Measurements from ENCODE around the gene CNGB1. TPM values are rescaled to one million over a fixed set of nuclear protein-coding genes. Genes with fewer than 3 reads are reported as not detected.

The CNGB1 gene
- total RNA-seq, 1 experiment from 2014 or later, result not detected

DNA sequence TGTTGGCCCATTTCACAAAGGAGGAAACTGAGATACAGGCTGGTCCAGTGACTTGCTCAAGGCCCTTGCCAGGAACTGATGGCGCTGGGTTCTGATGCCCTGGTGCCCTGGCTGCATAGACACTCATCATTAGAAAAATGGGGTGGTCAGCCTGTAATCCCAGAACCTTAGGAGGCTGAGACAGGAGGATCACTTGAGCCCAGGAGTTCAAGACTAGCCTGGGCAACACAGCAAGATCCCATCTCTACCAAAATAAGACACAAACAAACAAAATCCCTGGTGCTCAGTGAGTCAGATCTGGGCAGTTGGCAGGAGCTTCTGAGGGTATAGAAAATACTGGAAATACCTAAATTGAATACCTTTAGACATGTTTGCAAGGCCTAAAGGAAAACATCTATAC lies 127.5 kb downstream of the CNGB1 start:
- intact Hi-C loops (cut with micrococcal nuclease), result no loop called here

More for the DNA sequence above, 127.5 kb downstream of the CNGB1 start:
- no peak overlapping the region for H2AFZ ChIP-seq (ENCODE audit: low read depth, low read length, poor library complexity, severe bottlenecking)
- no peaks in the 10 kb centered on the region for H3K9me3 ChIP-seq (ENCODE audit: control insufficient read depth in 1 of 2, insufficient read depth in 1 of 2, low read depth in 1 of 2, low read length in 2 of 2)
- peaks cover 2 to 6% of the 10 kb centered on the region in 2 experiments; a peak in 2 of 4 replicates for H3K4me1 ChIP-seq (ENCODE audit: control insufficient read depth in 1 of 2, insufficient read depth in 2 of 2, low read length in 2 of 2)
- no peaks in the 10 kb centered on the region for H4K20me1 ChIP-seq (ENCODE audit: insufficient read depth)
- ChIA-PET CTCF (no interaction called here), POLR2A (no interaction called here), RAD21 (ENCODE audit: low non-redundant PET in 1 of 2, low total read pairs in 2 of 2, uncharacterized antibody in 2 of 2, unreplicated experiment in 2 of 2) (no interaction called here)
- no peak overlapping the region for H3K4me3 ChIP-seq (replicated peaks in 1 of 2; ENCODE audit: low read depth in 1 of 2, low read length in 2 of 2)
- no peaks in the 10 kb centered on the region for H3K79me2 ChIP-seq (ENCODE audit: insufficient read depth, low read length)
- no peaks in the 10 kb centered on the region for H3K27me3 ChIP-seq (ENCODE audit: insufficient read depth, low read length)
- TF ChIP-seq EGR1 (IDR thresholded peaks at IDR 0.05; ENCODE audit: low read depth) (no peak), SRF (IDR thresholded peaks at IDR 0.05; ENCODE audit: low read depth) (no peak), FOSL1 (IDR thresholded peaks at IDR 0.05; ENCODE audit: low read depth) (no peak), RAD21 (IDR thresholded peaks at IDR 0.05; ENCODE audit: low read depth) (no peak), ZNF274 (IDR thresholded peaks at IDR 0.05; ENCODE audit: low read depth, low read length) (no peak), EZH2 (IDR thresholded peaks at IDR 0.05) (no peak), CBX3 (IDR thresholded peaks at IDR 0.05; ENCODE audit: low read depth) (no peak), ZFX (IDR thresholded peaks at IDR 0.05) (no peak), ATF3 (IDR thresholded peaks at IDR 0.05) (no peak), TCF7L2 (IDR thresholded peaks at IDR 0.05; ENCODE audit: borderline replicate concordance, extremely low read depth, insufficient read depth, insufficient read length) (no peak), SP1 (IDR thresholded peaks at IDR 0.05; ENCODE audit: low read depth) (no peak), ELF1 (IDR thresholded peaks at IDR 0.05; ENCODE audit: borderline replicate concordance, low read depth) (no peak), MAX (IDR thresholded peaks at IDR 0.05) (no peak), YY1 (IDR thresholded peaks at IDR 0.05; ENCODE audit: extremely low read depth, insufficient replicate concordance, low read depth, low read length) (no peak), SIN3A (IDR thresholded peaks at IDR 0.05; ENCODE audit: low read depth) (no peak), CEBPB (IDR thresholded peaks at IDR 0.05; ENCODE audit: low read depth) (no peak), EZH2phosphoT487 (IDR thresholded peaks at IDR 0.05; ENCODE audit: borderline replicate concordance) (no peak)
- TF ChIP-seq, protein P1, sequence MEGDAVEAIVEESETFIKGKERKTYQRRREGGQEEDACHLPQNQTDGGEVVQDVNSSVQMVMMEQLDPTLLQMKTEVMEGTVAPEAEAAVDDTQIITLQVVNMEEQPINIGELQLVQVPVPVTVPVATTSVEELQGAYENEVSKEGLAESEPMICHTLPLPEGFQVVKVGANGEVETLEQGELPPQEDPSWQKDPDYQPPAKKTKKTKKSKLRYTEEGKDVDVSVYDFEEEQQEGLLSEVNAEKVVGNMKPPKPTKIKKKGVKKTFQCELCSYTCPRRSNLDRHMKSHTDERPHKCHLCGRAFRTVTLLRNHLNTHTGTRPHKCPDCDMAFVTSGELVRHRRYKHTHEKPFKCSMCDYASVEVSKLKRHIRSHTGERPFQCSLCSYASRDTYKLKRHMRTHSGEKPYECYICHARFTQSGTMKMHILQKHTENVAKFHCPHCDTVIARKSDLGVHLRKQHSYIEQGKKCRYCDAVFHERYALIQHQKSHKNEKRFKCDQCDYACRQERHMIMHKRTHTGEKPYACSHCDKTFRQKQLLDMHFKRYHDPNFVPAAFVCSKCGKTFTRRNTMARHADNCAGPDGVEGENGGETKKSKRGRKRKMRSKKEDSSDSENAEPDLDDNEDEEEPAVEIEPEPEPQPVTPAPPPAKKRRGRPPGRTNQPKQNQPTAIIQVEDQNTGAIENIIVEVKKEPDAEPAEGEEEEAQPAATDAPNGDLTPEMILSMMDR (IDR thresholded peaks at IDR 0.05 in 2 of 3, conservative IDR thresholded peaks at IDR 0.05 in 1 of 3; ENCODE audit: borderline replicate concordance in 1 of 3, insufficient read depth in 1 of 3, low read depth in 2 of 3, low read length in 2 of 3), result no peak
- TF ChIP-seq, protein P2, sequence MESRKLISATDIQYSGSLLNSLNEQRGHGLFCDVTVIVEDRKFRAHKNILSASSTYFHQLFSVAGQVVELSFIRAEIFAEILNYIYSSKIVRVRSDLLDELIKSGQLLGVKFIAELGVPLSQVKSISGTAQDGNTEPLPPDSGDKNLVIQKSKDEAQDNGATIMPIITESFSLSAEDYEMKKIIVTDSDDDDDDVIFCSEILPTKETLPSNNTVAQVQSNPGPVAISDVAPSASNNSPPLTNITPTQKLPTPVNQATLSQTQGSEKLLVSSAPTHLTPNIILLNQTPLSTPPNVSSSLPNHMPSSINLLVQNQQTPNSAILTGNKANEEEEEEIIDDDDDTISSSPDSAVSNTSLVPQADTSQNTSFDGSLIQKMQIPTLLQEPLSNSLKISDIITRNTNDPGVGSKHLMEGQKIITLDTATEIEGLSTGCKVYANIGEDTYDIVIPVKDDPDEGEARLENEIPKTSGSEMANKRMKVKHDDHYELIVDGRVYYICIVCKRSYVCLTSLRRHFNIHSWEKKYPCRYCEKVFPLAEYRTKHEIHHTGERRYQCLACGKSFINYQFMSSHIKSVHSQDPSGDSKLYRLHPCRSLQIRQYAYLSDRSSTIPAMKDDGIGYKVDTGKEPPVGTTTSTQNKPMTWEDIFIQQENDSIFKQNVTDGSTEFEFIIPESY (IDR thresholded peaks at IDR 0.05; ENCODE audit: extremely low read depth, insufficient replicate concordance, low read length), result no peak
- DNase-seq (ENCODE audit: low read depth, low spot score) (no peak), ATAC-seq (no peak)
- no peak overlapping the region for H3K9ac ChIP-seq (ENCODE audit: low read length)
- no peak overlapping the region for H3K4me2 ChIP-seq (ENCODE audit: low read length)
- no peaks in the 10 kb centered on the region for H3K9me2 ChIP-seq (ENCODE audit: insufficient read depth)
- H3K27ac ChIP-seq (ENCODE audit: low read depth, low read length), result no peak overlapping the region
- no peaks in the 10 kb centered on the region for H3K36me3 ChIP-seq (ENCODE audit: control insufficient read depth in 1 of 2, insufficient read depth in 2 of 2, low read length in 2 of 2)
- no TSS peak for BruUV-seq (replicated peaks)

All from HCT116 (cell line).